Nephron (organoid): ENCODE measurements around the gene ZFYVE21.
A peak's percentile ranks its signal among the peaks of the same experiment; 100 is the strongest.

Experiments used
- H3K27ac Mint-ChIP-seq, 3 experiments: 2 replicates each; pipeline ENCODE4 v1.8.0; 2020; ENCODE audit warnings: mixed read lengths in 3 of 3, mild to moderate bottlenecking in 2 of 3, moderate library complexity in 1 of 3
- H3K27me3 Mint-ChIP-seq: 2 replicates; pipeline ENCODE4 v1.8.0; 2021; ENCODE audit warnings: low read depth, mild to moderate bottlenecking, moderate library complexity, mixed read lengths
- H3K36me3 Mint-ChIP-seq: 2 replicates; pipeline ENCODE4 v1.8.0; 2020; ENCODE audit warnings: low read depth, mixed read lengths
- H3K4me1 Mint-ChIP-seq: 2 replicates; pipeline ENCODE4 v1.8.0; 2020; ENCODE audit warnings: mixed read lengths
- H3K4me3 Mint-ChIP-seq, 3 experiments: 2 replicates each; pipeline ENCODE4 v1.8.0; 2020; ENCODE audit warnings: mild to moderate bottlenecking in 3 of 3, mixed read lengths in 3 of 3, moderate library complexity in 2 of 3
- H3K9me3 Mint-ChIP-seq: 2 replicates; pipeline ENCODE4 v1.8.0; 2020; ENCODE audit warnings: mixed read lengths
- TF ChIP-seq, protein P1 (sequence below), 3 experiments: fragments of 200-600 bp; sonication (generic); IDR thresholded peaks; one replicate each; pipeline ENCODE4 v1.5.0; 2021; ENCODE audit warnings: antibody characterized with exemption in 3 of 3; ENCODE audit not compliant: unreplicated experiment in 3 of 3

Gene ZFYVE21

DNA sequence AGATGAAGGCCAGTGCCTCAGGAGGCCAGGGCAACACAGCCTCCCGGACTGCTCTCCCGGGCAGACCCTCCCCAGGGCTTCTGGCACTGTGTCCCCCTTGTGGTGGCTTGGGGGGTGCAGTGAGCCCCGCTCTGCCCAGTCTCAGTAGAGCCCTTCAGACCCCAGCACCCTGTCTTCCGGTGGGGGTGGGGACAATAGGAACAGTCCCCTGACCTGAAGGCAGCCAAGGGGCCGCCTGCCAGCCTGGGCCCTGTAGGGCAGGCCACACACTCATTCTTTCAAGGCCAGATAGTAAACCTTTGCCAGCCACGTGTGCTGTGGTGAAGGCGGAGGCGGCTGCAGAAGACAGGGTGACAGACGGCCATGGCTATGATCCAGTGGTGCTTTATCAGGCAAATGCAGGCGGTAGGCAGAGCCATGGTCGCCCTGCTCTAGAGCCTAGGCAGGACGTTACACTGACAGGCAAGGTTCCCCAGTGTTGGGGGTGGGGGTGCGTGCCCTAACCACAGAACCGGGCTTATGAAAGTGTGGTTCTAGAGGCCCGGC, 15.0 kb downstream of the ZFYVE21 start:
- H3K27me3 Mint-ChIP-seq, result no peaks in the 10 kb centered on the region

DNA sequence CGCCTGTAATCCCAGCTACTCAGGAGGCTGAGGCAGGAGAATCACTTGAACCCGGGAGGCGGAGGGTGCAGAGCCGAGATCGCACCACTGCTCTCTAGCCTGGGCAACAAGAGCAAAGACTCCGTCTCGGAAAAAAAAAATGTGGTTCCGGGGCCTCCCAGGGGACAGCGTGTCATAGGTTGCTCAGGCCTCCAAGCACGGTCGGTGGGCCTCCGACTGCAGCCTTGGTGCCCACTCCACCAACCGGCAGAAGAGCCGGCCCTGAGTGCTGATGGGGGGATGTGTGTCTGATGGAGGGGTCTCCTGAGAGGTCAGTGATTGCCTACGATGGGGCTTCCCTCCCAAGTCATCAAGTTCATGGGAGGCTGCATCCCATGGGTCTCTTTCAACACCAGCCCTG, 15.9 kb downstream of the ZFYVE21 start:
- Mint-ChIP-seq H3K36me3 (peaks cover 36% of the 10 kb centered on the region), H3K27me3 (no peaks in the 10 kb centered on the region), H3K9me3 (no peaks in the 10 kb centered on the region), H3K27ac (no peak overlapping the region), H3K4me3 (no peak overlapping the region), H3K4me1 (peaks cover 5% of the 10 kb centered on the region)
- TF ChIP-seq, protein P1, sequence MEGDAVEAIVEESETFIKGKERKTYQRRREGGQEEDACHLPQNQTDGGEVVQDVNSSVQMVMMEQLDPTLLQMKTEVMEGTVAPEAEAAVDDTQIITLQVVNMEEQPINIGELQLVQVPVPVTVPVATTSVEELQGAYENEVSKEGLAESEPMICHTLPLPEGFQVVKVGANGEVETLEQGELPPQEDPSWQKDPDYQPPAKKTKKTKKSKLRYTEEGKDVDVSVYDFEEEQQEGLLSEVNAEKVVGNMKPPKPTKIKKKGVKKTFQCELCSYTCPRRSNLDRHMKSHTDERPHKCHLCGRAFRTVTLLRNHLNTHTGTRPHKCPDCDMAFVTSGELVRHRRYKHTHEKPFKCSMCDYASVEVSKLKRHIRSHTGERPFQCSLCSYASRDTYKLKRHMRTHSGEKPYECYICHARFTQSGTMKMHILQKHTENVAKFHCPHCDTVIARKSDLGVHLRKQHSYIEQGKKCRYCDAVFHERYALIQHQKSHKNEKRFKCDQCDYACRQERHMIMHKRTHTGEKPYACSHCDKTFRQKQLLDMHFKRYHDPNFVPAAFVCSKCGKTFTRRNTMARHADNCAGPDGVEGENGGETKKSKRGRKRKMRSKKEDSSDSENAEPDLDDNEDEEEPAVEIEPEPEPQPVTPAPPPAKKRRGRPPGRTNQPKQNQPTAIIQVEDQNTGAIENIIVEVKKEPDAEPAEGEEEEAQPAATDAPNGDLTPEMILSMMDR (IDR thresholded peaks at IDR 0.05; ENCODE audit: unreplicated experiment in 3 of 3), result no peak

More for the DNA sequence above, 15.0 kb downstream of the ZFYVE21 start:
- peaks cover 36% of the 10 kb centered on the region for H3K36me3 Mint-ChIP-seq
- TF ChIP-seq, protein P1 (IDR thresholded peaks at IDR 0.05; ENCODE audit: unreplicated experiment in 3 of 3), result no peak
- H3K4me3 Mint-ChIP-seq, result no peak overlapping the region
- no peaks in the 10 kb centered on the region for H3K9me3 Mint-ChIP-seq
- H3K4me1 Mint-ChIP-seq, result peaks cover 5% of the 10 kb centered on the region
- H3K27ac Mint-ChIP-seq, result no peak overlapping the region

DNA sequence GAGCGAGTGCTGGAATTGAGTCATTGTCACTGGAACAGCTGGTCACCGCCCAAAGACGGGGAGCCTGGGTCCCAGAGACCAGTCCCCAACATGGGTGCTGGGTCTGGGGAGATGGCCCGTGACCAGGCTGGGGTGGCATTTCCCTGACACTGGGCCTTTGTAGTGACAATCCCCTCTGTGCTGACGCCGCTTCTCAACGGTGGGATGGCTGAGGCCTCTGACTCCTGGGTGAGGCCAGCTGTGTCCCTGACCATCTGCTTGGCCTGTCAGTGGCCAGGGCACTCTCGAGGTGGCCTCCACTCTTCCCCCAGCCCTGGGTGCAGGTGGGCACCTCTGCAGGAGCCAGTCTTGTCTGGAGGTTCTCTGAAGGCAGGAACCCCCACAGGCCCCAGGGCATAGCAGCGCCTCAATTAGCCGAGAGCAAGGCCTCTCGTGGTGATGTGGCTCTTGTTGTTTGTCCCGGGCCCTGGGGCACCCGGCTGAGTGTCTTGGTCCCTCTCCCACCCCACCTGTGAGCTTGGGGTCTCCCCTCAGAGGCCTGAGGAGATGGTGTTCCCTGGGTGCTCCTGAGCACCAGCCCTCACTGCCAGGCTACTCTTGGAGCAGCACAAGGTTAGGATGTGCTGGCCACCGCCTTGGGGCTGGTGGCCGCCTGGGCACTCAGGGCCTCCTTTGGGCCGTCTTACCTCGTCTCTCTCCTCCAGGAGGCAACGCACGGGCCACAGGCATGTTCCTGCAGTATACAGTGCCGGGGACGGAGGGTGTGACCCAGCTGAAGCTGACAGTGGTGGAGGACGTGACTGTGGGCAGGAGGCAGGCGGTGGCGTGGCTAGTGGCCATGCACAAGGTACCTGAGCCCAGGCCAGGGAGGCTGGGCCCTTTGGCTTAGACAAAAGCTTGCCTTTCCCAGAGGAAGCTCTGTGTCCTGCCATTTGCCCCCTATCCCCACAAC, 16.6 kb downstream of the ZFYVE21 start:
- Mint-ChIP-seq H3K27me3 (no peaks in the 10 kb centered on the region), H3K4me1 (peaks cover 5% of the 10 kb centered on the region), H3K9me3 (no peaks in the 10 kb centered on the region), H3K27ac (peak overlapping the region in 1 of 3 experiments; percentile 85), H3K36me3 (peaks cover 36% of the 10 kb centered on the region), H3K4me3 (no peak overlapping the region)
- TF ChIP-seq, protein P1 (IDR thresholded peaks at IDR 0.05; ENCODE audit: unreplicated experiment in 3 of 3), result no peak

DNA sequence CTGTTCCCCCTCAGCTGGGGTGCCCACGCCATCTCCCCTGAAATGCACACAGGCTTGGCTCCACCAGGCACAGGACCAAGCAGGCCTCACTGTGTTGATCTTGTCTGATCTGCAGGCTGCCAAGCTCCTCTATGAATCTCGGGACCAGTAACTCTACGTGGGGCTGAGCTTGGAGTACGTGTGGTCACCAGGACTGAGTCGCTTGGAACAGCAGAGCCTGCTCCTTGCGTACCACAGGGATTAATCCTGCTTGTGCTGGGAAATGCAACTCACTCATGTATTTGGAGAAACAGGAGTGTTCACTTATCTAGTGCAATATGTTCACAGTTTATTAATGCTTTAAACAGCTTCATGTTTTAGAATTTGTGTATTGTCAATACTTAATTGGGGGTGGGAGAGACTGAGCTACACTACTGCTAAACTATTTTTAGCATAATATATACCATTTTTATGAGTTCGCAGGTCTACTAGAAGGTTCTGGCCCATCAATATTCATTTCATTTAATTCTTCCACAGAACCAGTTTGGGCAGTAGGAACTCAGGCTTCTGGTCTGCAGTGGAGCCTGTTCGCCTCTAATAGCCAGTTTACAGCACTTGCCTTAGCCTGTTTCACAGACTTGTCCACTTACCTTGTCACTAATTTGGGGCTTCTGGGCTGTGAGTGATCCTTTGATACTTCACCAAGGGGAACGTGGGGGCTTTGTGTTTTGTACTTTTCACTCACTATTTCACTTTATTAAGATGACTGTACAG, 17.4 kb downstream of the ZFYVE21 start:
- TF ChIP-seq, protein P1 (IDR thresholded peaks at IDR 0.05; ENCODE audit: unreplicated experiment in 3 of 3), result no peak
- Mint-ChIP-seq H3K9me3 (no peaks in the 10 kb centered on the region), H3K4me1 (peaks cover 5% of the 10 kb centered on the region), H3K27me3 (no peaks in the 10 kb centered on the region), H3K27ac (peak overlapping the region in 1 of 3 experiments; percentile 85), H3K36me3 (peaks cover 42% of the 10 kb centered on the region), H3K4me3 (no peak overlapping the region)

DNA sequence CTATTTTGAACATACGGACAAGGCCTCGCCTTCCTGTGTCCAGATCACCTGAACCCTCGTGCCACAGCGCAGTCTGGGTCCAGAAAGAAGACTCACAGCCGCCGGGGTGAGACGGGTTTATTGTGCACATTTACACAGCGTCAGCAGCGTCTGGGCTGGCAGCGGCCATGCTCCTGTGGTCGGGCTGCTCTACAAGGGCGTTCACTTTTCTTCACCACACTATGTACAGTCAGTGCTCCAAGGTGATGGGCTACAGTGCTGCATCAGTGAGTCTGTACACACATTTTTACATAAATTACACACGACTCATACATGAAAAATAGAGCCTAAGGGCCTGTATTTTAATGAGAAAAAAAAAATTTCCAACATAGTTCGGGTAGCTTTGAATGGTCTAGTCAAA, 18.0 kb downstream of the ZFYVE21 start:
- peak overlapping the region in 1 of 3 experiments; percentile 85 for H3K27ac Mint-ChIP-seq
- peaks cover under 1% of the 10 kb centered on the region for H3K4me1 Mint-ChIP-seq
- TF ChIP-seq, protein P1 (IDR thresholded peaks at IDR 0.05; ENCODE audit: unreplicated experiment in 3 of 3), result no peak
- H3K4me3 Mint-ChIP-seq, result no peak overlapping the region
- H3K27me3 Mint-ChIP-seq, result no peaks in the 10 kb centered on the region
- H3K36me3 Mint-ChIP-seq, result peaks cover 44% of the 10 kb centered on the region
- no peaks in the 10 kb centered on the region for H3K9me3 Mint-ChIP-seq
